H1 (cell line): ENCODE data around the gene CCDC40. TPM values are rescaled to one million over a fixed set of nuclear protein-coding genes. Genes with fewer than 3 reads are reported as not detected.

ENCODE experiments used
- CTCF ChIA-PET: fragments of 300-600 bp; sonication (Branson Sonifier 250); formaldehyde crosslinking; loops from one replicate; lab custom pipeline; 2021; ENCODE audit not compliant: partially characterized antibody; lab: Charles Lee
- POLR2A ChIA-PET: fragments of 300-600 bp; sonication (Branson Sonifier 250); formaldehyde crosslinking; loops from one replicate; lab custom pipeline; 2021; ENCODE audit warnings: inconsistent platforms; ENCODE audit not compliant: partially characterized antibody; lab: Charles Lee
- DNase-seq, 2 experiments: peaks; one replicate each; pipeline versions ENCODE4 v3.0.0 to v3.0.0-alpha.2; 2010 to 2022; ENCODE audit warnings: low spot score in 2 of 2, low read depth in 1 of 2, mixed read lengths in 1 of 2
- FAIRE-seq: peaks from 2 replicates; lab custom pipeline; 2011; peaks lifted over from hg19 to GRCh38; lab: Jason Lieb, UNC
- H2AFZ ChIP-seq: 2 replicates; pipeline ENCODE4 v1.8.1; 2012; ENCODE audit warnings: low read length, inconsistent platforms
- H2AK5ac ChIP-seq: 2 replicates; pipeline ENCODE4 v1.6.1; 2013; ENCODE audit warnings: low read depth, low read length
- H2BK120ac ChIP-seq: replicated peaks from 2 replicates; pipeline ENCODE3; 2013; ENCODE audit warnings: low read depth, low read length, inconsistent platforms
- H2BK12ac ChIP-seq: 2 replicates; pipeline ENCODE4 v1.6.1; 2013; ENCODE audit warnings: low read depth, low read length
- H2BK15ac ChIP-seq: 2 replicates; pipeline ENCODE4 v1.6.1; 2013; ENCODE audit warnings: low read length
- H2BK20ac ChIP-seq: 2 replicates; pipeline ENCODE4 v1.6.1; 2013; ENCODE audit warnings: low read length
- H2BK5ac ChIP-seq: 2 replicates; pipeline ENCODE4 v1.6.1; 2013; ENCODE audit warnings: low read depth, low read length
- H3K14ac ChIP-seq: 2 replicates; pipeline ENCODE4 v1.6.1; 2013; ENCODE audit warnings: inconsistent platforms; ENCODE audit not compliant: insufficient read length
- H3K18ac ChIP-seq: 2 replicates; pipeline ENCODE4 v1.6.1; 2013; ENCODE audit warnings: low read length; ENCODE audit errors: extremely low read depth
- H3K23ac ChIP-seq: 2 replicates; pipeline ENCODE4 v1.6.1; 2013; ENCODE audit warnings: inconsistent platforms; ENCODE audit not compliant: insufficient read length
- H3K23me2 ChIP-seq: 2 replicates; pipeline ENCODE4 v1.6.1; 2013; ENCODE audit warnings: low read depth, low read length
- H3K27ac ChIP-seq: 2 replicates; pipeline ENCODE4 v1.6.1; 2011; ENCODE audit warnings: low read depth, low read length, inconsistent platforms
- H3K27me3 ChIP-seq, 4 experiments: replicated peaks in 1 of 4; 1 replicate in 1 of 4; 2 replicates in 3 of 4; pipeline versions ENCODE4 v1.6.1 to v1.8.1; 2011 to 2013; ENCODE audit warnings: low read length in 3 of 4, mild to moderate bottlenecking in 3 of 4, inconsistent platforms in 2 of 4, mixed read lengths in 2 of 4, moderate library complexity in 1 of 4; ENCODE audit not compliant: control insufficient read depth in 3 of 4, insufficient read depth in 3 of 4; ENCODE audit errors: extremely low read depth in 1 of 4
- H3K36me3 ChIP-seq, 4 experiments: 2 replicates each; pipeline versions ENCODE4 v1.6.1 to v1.8.1; 2011 to 2013; ENCODE audit warnings: mild to moderate bottlenecking in 4 of 4, low read length in 3 of 4, moderate library complexity in 2 of 4, control low read depth in 1 of 4, inconsistent platforms in 1 of 4; ENCODE audit not compliant: insufficient read depth in 4 of 4, control insufficient read depth in 2 of 4
- H3K4ac ChIP-seq: replicated peaks from 2 replicates; pipeline ENCODE3; 2013; ENCODE audit warnings: low read length, low read depth, mixed read lengths, inconsistent platforms; ENCODE audit not compliant: insufficient read length
- H3K4me1 ChIP-seq, 4 experiments: replicated peaks in 1 of 4; 1 replicate in 1 of 4; 2 replicates in 3 of 4; pipeline versions ENCODE4 v1.6.1 to v1.8.1; 2011 to 2013; ENCODE audit warnings: low read length in 3 of 4, inconsistent platforms in 2 of 4, mixed read lengths in 1 of 4; ENCODE audit not compliant: insufficient read depth in 4 of 4, control insufficient read depth in 3 of 4
- H3K4me2 ChIP-seq, 2 experiments: 2 replicates each; pipeline versions ENCODE4 v1.6.1 to v1.8.1; 2011 to 2013; ENCODE audit warnings: low read depth in 2 of 2, low read length in 2 of 2, control low read depth in 1 of 2, inconsistent platforms in 1 of 2, mild to moderate bottlenecking in 1 of 2; ENCODE audit not compliant: insufficient read depth in 1 of 2
- H3K4me3 ChIP-seq, 4 experiments: fragments of 200-600, 300-600 bp in 1 of 4; sonication (generic), shearing (Covaris generic), sonication (Bioruptor Twin) in 1 of 4; 2 replicates each; pipeline versions ENCODE4 v1.5.1 to v1.8.1; 2011 to 2016; ENCODE audit warnings: low read length in 4 of 4, low read depth in 3 of 4, control low read depth in 2 of 4, inconsistent platforms in 2 of 4, mild to moderate bottlenecking in 2 of 4, mixed read lengths in 1 of 4, moderate library complexity in 1 of 4; ENCODE audit not compliant: insufficient read depth in 2 of 4; ENCODE audit errors: extremely low read depth in 1 of 4
- H3K56ac ChIP-seq: replicated peaks from 2 replicates; pipeline ENCODE3; 2013; ENCODE audit warnings: low read depth, mild to moderate bottlenecking, mixed read lengths, low read length, inconsistent platforms; ENCODE audit not compliant: insufficient read length
- H3K79me1 ChIP-seq: 2 replicates; pipeline ENCODE4 v1.6.1; 2013; ENCODE audit warnings: low read depth, low read length, control low read depth
- H3K79me2 ChIP-seq, 2 experiments: 2 replicates each; pipeline versions ENCODE4 v1.6.1 to v1.8.1; 2012 to 2013; ENCODE audit warnings: low read length in 2 of 2, mild to moderate bottlenecking in 2 of 2, inconsistent platforms in 1 of 2; ENCODE audit not compliant: insufficient read depth in 2 of 2, control insufficient read depth in 1 of 2
- H3K9ac ChIP-seq, 4 experiments: replicated peaks in 1 of 4; 1 replicate in 1 of 4; 2 replicates in 3 of 4; pipeline versions ENCODE4 v1.6.1 to v1.8.1; 2011 to 2013; ENCODE audit warnings: low read depth in 3 of 4, low read length in 3 of 4, control low read depth in 2 of 4, mild to moderate bottlenecking in 2 of 4, moderate library complexity in 2 of 4, inconsistent platforms in 1 of 4; ENCODE audit errors: extremely low read depth in 1 of 4
- H3K9me3 ChIP-seq, 2 experiments: 2 replicates each; pipeline versions ENCODE4 v1.6.1 to v1.8.1; 2012 to 2013; ENCODE audit warnings: mild to moderate bottlenecking in 2 of 2, moderate library complexity in 2 of 2, control low read depth in 1 of 2, inconsistent platforms in 1 of 2, low read depth in 1 of 2, low read length in 1 of 2, mixed read lengths in 1 of 2; ENCODE audit not compliant: insufficient read depth in 2 of 2
- H4K20me1 ChIP-seq, 2 experiments: replicated peaks in 1 of 2; 2 replicates each; pipeline versions ENCODE3 to v1.8.1; 2011 to 2013; ENCODE audit warnings: inconsistent platforms in 2 of 2, low read length in 2 of 2, mild to moderate bottlenecking in 1 of 2; ENCODE audit not compliant: insufficient read depth in 2 of 2, control insufficient read depth in 1 of 2
- H4K5ac ChIP-seq: 2 replicates; pipeline ENCODE4 v1.6.1; 2013; ENCODE audit warnings: low read length, low read depth, mixed read lengths, inconsistent platforms; ENCODE audit not compliant: insufficient read length
- H4K8ac ChIP-seq: 2 replicates; pipeline ENCODE4 v1.8.0; 2013; ENCODE audit warnings: mild to moderate bottlenecking, moderate library complexity, low read length, inconsistent platforms; ENCODE audit not compliant: insufficient read depth; ENCODE audit errors: extremely low read depth
- H4K91ac ChIP-seq: replicated peaks from 2 replicates; pipeline ENCODE3; 2013; ENCODE audit warnings: low read length, mixed read lengths, inconsistent platforms; ENCODE audit not compliant: insufficient read length
- CHD1 ChIP-seq: IDR thresholded peaks from 2 replicates; pipeline ENCODE4 v1.6.1; 2012; ENCODE audit warnings: low read depth, low read length, improper control_type of control experiment
- FOSL1 ChIP-seq: IDR thresholded peaks from 2 replicates; pipeline ENCODE4 v1.6.1; 2011; ENCODE audit warnings: mild to moderate bottlenecking, low read depth, low read length, moderate library complexity; ENCODE audit not compliant: insufficient read depth
- PHF8 ChIP-seq: fragments of 200-600 bp; sonication (generic); conservative IDR thresholded peaks from 2 replicates; pipeline ENCODE4 v1.7.1; 2012; ENCODE audit warnings: low read depth, mild to moderate bottlenecking, inconsistent platforms, low read length, moderate library complexity
- SP2 ChIP-seq: IDR thresholded peaks from 2 replicates; pipeline ENCODE4 v1.6.1; 2012; ENCODE audit warnings: mild to moderate bottlenecking, low read length, inconsistent platforms
- SP4 ChIP-seq: IDR thresholded peaks from 2 replicates; pipeline ENCODE4 v1.6.1; 2012; ENCODE audit warnings: low read length, inconsistent platforms
- TAF7 ChIP-seq: optimal IDR thresholded peaks from 2 replicates; pipeline ENCODE3; 2011; ENCODE audit warnings: low read depth, mild to moderate bottlenecking, inconsistent platforms, low read length, moderate library complexity, borderline replicate concordance
- WGBS, 2 experiments: shearing (Covaris generic) in 1 of 2; methylation state at CpG; one replicate each; pipeline versions ENCODE4 v1.1.6 to v1.1.7; 2013 to 2015; ENCODE audit warnings: low lambda C conversion rate in 2 of 2, mixed read lengths in 2 of 2, inconsistent platforms in 1 of 2, low coverage in 1 of 2, missing lambda C conversion rate in 1 of 2; ENCODE audit not compliant: insufficient replicate concordance in 2 of 2, insufficient coverage in 1 of 2, insufficient read length in 1 of 2; ENCODE audit errors: extremely low coverage in 1 of 2, missing lambda C conversion rate in 1 of 2; 5-methylcytosine and 5-hydroxymethylcytosine counted together
- polyA plus RNA-seq, 7 experiments: library from polyadenylated mRNA; depleted of rRNA in 3 of 7; stranded (reverse) in 5 of 7; unstranded in 2 of 7; fragments of >200 nt in 5 of 7; fragments of 200-250 nt in 2 of 7; gene quantifications; 1 replicate in 5 of 7; 2 replicates in 1 of 7; 4 replicates in 1 of 7; pipeline versions ENCODE4 v1.2.1 to v1.2.3, GENCODE V29; 2011 to 2013; ENCODE audit warnings: missing spikeins in 2 of 7, mixed read lengths in 2 of 7
- total RNA-seq: library from RNA; stranded (reverse); fragmentation: NEBNext Ultra II Directional; extraction: Animal tissue kit (Norgen Biotek cat#: 25700); gene quantifications from 2 replicates; pipeline ENCODE4 v1.2.1, GENCODE V29; 2021

CCDC40 gene
- total and polyA plus RNA-seq, 2 of the 8 experiments (the other 6 are each of a cell fraction or from before 2014, with no cell fraction given), result 4.1 to 11.5 TPM

DNA sequence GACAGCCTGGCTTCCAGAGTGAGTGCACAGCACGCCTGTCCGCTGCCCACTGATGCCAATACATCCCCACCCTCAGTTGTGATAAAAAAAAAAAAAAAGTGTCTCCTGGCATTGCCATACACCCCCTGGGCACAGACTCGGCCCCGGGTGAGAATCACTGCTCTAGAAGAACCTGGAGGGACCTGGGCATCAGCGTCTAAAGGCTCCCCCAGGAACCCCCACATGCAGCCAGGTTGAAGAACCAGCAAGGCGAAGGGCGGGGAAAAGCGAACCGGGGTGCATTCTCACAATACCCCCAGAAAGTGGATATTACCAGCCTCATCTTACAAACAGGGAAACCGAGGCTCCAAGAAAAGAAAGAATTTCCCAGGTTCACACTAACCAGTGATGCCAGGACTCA, 28.5 kb upstream of the CCDC40 start:
- Histone ChIP-seq H3K4me2 (no peak overlapping the region), H3K4me1 (peaks cover 0 to 8% (median 3%) of the 10 kb centered on the region in 4 experiments; a peak in 4 of 7 replicates), H3K27me3 (no peaks in the 10 kb centered on the region), H4K91ac (no peak overlapping the region), H3K9me3 (no peaks in the 10 kb centered on the region), H2BK12ac (no peak overlapping the region), H3K56ac (no peak overlapping the region), H3K36me3 (peaks cover 0 to 17% (median 12%) of the 10 kb centered on the region in 4 experiments; a peak in 4 of 8 replicates), H2AFZ (no peak overlapping the region), H2BK120ac (no peak overlapping the region), H2BK20ac (no peak overlapping the region), H2AK5ac (no peak overlapping the region), H3K18ac (no peak overlapping the region), H3K4me3 (no peak overlapping the region), H4K20me1 (peaks cover 5 to 23% of the 10 kb centered on the region in 2 experiments), H4K5ac (no peak overlapping the region), H2BK5ac (no peak overlapping the region), H3K79me1 (peaks cover 4% of the 10 kb centered on the region; the same call in 1 of the 2 replicates), H3K23me2 (no peaks in the 10 kb centered on the region), H3K14ac (no peak overlapping the region), H3K9ac (no peak overlapping the region), H2BK15ac (no peak overlapping the region), H3K79me2 (peaks cover 0 to 14% of the 10 kb centered on the region in 2 experiments; a peak in 1 of 4 replicates), H3K27ac (no peak overlapping the region), H3K4ac (no peak overlapping the region), H4K8ac (0 out of 2 replicates have a peak overlapping the region, but pooled peaks have one; percentile 22), H3K23ac (no peak overlapping the region)
- CTCF ChIA-PET, result interaction anchor here (0.6 to 10.2 kb wide), 35 partner anchors 8 to 1029 kb away, joined by 3 to 110 read pairs (median 4); no protein-coding TSS in a partner anchor
- FAIRE-seq (no peak), DNase-seq (no peak)
- no peak for TF ChIP-seq TAF7
- no peak for TF ChIP-seq SP4
- no peak for TF ChIP-seq CHD1
- TF ChIP-seq SP2, result no peak
- no peak for TF ChIP-seq PHF8
- no peak for TF ChIP-seq FOSL1
- 98% methylated on average over 10 of the region's 10 CpGs; no CpG with 5 or more reads in 1 of the 2 experiments for WGBS, 2 experiments
- POLR2A ChIA-PET, result interaction anchor here (0.9 to 4.5 kb wide), 9 partner anchors 9 to 94 kb away, joined by 3 to 34 read pairs (median 7); partner anchors contain the start of gene GAA
